NOMO-1 treated with dmso at 0.1 percent for 144 hours (cell line): ENCODE data around the gene SDHA.
"Not testable (repeated sequence)": the region's sequence is repeated elsewhere in the genome, so short reads cannot be mapped to it uniquely, and the experiment has no call there.

Experiments used
- DNase-seq: peaks from one replicate; lab custom pipeline; 2025; ENCODE audit not compliant: unreplicated experiment; lab: John Stamatoyannopoulos, UW

SDHA gene

GRCh38 chr5:251975-252374 is 33.9 kb downstream of the SDHA start:
- not testable (repeated sequence) for DNase-seq

- DNase-seq, result no peak
Measured at GRCh38 chr5:252546-252945, 34.4 kb downstream of the SDHA start.

- not testable (repeated sequence) for DNase-seq
Measured at GRCh38 chr5:254322-254721, 36.2 kb downstream of the SDHA start.

- DNase-seq, result not testable (repeated sequence)
Measured at GRCh38 chr5:255116-255515, 37.0 kb downstream of the SDHA start.

DNA sequence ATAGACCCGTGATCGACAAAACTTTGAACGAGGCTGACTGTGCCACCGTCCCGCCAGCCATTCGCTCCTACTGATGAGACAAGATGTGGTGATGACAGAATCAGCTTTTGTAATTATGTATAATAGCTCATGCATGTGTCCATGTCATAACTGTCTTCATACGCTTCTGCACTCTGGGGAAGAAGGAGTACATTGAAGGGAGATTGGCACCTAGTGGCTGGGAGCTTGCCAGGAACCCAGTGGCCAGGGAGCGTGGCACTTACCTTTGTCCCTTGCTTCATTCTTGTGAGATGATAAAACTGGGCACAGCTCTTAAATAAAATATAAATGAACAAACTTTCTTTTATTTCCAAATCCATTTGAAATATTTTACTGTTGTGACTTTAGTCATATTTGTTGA is 38.2 kb downstream of the SDHA start:
- not testable (repeated sequence) for DNase-seq

DNA sequence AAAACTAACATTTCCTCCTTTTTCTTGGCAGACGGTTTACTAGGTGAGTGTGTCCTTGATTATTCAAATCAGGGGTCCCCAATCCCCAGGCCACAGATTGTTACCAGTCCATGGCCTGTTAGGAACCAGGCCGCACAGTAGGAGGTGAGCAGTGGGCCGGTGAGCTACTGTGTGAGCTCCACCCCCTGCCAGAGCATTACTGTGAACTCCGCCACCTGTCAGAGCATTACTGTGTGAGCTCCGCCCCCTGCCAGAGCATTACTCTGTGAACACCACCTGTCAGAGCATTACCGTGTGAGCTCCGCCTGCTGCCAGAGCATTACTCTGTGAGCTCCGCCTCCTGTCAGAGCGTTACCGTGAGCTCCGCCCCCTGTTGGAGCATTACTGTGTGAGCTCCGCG is 39.0 kb downstream of the SDHA start:
- no peak for DNase-seq

DNA sequence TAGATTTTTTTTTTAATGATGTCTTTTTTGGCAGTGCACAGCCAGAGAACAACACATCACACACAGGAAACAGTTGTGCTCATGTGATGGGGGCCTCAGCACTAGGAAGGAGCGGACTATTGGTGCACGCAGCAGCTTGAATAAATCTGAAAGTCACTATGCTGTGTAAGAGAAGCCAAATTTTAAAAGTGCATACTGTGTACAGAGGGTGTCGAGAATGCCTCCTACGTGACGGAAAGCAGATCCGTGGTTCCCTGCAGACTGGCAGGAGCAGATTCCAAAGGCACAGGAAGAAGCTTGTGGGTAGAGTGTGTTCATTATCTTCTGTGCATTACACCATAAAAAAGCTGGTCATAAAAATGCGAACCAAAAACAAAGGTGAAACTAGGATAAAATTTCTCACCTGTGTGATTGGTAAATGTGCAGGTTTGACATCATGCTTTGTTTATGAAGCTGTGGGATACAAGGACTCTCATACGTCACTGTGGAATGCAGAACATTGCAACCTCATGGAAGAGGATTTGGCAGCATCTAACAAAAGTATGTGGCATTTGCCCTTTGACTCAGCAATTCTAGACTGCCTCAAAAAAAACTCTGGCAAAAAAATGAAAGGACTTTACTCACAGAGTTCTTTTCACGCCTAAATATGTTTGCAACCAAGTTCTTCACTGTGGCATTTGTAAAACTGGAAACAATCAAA is 45.3 kb downstream of the SDHA start:
- not testable (repeated sequence) for DNase-seq

- no peak for DNase-seq
Measured at GRCh38 chr5:264338-264737, 46.2 kb downstream of the SDHA start.

DNA sequence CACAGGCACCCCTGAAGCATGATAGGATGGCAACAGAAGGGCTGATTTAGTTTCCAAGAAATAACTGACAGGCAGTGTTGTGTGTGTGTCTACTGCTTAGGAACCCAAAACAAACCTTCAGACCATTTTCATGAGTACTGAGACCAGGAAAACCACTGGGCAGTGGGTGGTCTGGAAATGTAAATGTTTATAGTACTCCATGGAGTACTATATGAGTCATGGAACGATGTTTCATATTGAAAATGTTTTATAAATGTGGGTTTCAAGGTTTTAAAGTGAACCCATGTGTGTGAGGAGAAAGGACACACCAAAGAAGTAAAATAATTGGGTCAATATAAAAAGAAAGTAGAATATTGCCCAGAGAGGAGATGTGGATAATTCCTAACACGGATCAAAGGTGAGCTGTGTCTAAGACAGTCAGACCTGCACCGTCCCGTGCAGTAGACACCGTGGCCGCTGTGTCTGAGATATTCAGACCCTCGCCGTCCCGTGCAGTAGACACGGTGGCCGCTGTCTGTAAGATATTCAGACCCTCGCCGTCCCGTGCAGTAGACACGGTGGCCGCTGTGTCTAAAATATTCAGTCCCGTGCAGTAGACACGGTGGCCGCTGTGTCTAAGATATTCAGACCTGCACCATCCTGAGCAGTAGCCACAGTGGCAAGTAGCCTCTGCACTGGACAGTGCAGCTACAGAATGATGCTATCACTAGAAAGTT is 48.3 kb downstream of the SDHA start:
- DNase-seq, result not testable (repeated sequence)

DNA sequence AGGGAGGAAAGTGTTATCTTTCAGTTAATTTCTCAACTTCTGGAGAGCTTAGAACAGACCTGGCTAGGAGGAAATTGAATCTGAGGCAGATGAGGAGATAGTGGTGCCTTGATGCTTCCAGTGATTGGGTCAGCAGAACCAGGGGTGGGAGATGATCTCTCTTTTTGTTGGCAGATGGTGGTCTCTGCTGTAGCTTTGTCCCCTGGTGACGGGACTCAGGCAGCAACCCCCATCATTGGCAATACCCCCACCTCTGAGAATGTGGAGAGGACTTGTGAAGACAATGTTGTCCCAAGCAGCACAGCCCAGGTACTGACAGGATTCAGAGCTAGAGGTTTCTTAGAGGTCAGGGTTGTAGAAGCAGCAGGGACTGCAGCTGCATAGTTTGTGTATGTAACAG is 49.6 kb downstream of the SDHA start:
- DNase-seq, result no peak

DNA sequence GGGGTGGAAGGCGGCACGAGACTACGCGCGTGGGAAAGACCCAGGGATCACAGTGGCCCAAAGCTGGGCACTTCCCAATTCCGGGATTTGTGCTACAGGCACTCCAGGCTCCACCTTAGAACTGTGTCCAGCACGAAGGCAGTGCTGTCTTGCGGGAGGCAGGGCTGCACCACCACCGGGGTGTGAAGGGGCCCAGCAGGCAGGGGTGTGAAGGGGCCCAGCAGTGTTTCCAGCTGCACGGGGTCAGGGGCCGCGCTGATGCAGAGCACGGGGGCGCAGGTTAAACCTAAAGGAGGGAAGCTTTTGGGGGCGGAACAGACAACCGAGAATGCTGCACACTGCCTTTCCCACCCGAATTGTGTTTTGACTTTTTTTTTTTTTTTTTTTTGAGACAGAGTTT is 52.2 kb downstream of the SDHA start:
- no peak for DNase-seq

DNA sequence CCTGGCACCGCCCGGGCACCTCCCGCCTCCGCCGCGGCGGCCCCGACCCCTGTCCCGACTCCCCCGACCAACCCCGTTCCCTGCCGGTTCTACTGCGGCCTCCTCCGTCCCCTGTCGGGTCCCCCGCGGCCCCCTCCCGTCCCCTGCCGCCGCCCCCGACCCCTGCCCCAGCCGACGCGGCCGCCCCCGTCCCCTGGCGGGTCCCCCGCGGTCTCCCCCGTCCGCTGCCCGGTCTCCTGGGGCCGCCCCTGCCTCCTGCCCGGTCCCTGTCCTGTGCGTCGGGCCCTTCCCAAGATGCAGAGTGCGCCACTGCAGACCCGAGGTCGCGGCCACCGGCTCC is 53.7 kb downstream of the SDHA start:
- not testable (repeated sequence) for DNase-seq

- not testable (repeated sequence) for DNase-seq
Measured at GRCh38 chr5:273091-273490, 55.0 kb downstream of the SDHA start.

- DNase-seq, result not testable (repeated sequence)
Measured at GRCh38 chr5:273491-273890, 55.4 kb downstream of the SDHA start.

GRCh38 chr5:274346-274745 is 56.2 kb downstream of the SDHA start:
- DNase-seq, result not testable (repeated sequence)

- DNase-seq, result no peak
Measured at GRCh38 chr5:278646-279045, 60.5 kb downstream of the SDHA start.

DNA sequence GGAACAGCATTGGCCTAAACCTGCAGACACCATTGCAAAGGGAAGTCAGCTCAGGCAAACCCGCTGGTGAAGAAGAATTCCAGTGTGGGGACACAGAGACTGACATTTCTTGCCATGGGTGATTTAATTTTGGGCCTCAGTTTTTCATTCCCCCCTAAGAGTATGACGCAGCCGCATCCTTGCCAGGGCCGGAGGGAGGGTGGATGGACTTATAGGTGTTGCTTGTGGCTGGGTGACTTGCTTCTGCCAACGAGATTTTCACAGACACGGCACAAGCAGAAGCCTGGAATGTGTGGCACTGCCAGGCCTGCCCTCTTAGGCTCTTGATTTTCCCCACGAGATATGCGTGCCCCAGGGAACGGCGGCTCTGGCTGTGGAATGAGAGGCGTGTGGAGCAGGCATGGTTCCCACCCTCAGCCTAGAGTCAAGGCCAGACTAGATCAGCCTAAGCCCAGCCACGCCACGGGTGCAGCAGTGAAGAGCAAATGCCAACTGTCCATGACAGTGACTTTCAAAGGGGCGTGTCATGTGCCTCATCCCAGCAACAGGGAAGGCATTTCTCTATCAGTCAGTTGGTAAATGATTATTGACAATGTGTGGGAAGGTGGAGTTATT is 61.0 kb downstream of the SDHA start:
- DNase-seq, result not testable (repeated sequence)

GRCh38 chr5:285991-286557 is 68.0 kb downstream of the SDHA start:
- no peak for DNase-seq

DNA sequence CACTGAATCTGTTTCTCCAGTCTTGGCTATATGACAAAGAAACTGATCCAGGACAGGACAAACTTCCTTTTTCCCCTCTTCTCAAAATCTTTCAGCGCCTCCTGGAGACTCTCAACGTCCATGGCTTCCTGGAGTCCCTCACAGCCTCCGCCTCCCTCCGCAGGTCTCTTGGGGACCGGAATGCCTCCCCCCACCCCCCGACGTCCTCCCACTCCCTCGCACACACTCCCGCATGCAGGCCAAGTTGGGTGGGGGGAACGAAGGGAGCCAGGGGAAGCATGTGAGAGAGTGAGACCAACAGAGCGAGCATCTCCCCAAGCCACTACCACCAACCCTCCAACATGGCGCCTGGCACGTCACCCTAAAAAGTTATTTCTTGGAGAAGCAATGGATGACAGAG is 72.1 kb downstream of the SDHA start:
- DNase-seq, result not testable (repeated sequence)

DNA sequence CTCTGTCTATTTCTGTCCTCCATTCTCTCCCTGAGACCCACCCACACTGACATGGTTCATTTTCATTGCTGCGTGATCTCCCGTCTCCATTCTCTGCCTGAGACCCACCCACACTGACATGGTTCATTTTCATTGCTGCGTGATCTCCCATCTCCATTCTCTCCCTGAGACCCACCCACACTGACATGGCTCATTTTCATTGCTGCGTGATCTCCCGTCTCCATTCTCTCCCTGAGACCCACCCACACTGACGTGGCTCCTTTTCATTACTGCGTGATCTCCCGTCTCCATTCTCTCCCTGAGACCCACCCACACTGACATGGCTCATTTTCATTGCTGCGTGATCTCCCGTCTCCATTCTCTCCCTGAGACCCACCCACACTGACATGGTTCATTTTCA is 73.2 kb downstream of the SDHA start:
- DNase-seq, result not testable (repeated sequence)

GRCh38 chr5:294788-295187 is 76.7 kb downstream of the SDHA start:
- DNase-seq, result not testable (repeated sequence)

DNA sequence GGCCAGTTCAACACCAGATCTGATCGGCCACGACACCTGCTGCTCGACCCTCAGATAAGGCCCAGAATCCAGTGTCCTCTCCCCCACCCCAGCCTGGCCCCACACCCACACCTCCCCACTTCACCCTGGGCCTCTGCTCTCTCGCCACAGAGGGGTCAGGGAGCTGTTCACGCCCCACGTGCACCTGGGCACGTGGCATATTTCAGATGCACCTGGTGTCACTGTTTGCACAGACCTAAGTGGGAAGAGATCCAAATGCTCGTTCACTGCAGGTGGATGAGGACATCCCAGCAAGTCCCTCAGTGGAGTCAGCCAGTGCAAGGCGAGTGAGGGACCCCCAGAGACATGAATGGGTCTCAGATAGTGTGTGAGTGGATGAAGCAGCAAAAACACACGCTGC is 78.1 kb downstream of the SDHA start:
- DNase-seq, result not testable (repeated sequence)
